Measurements from ENCODE around the gene PDS5B. TPM values are rescaled to one million over a fixed set of nuclear protein-coding genes. Genes with fewer than 3 reads are reported as not detected.
A peak's percentile ranks its signal among the peaks of the same experiment; 100 is the strongest.

The PDS5B gene
- total and polyA plus RNA-seq, 9 of the 15 experiments (the other 6 are each of a cell fraction or from before 2014, with no cell fraction given): 6.2 to 23.7 (median 13.1) TPM

DNA sequence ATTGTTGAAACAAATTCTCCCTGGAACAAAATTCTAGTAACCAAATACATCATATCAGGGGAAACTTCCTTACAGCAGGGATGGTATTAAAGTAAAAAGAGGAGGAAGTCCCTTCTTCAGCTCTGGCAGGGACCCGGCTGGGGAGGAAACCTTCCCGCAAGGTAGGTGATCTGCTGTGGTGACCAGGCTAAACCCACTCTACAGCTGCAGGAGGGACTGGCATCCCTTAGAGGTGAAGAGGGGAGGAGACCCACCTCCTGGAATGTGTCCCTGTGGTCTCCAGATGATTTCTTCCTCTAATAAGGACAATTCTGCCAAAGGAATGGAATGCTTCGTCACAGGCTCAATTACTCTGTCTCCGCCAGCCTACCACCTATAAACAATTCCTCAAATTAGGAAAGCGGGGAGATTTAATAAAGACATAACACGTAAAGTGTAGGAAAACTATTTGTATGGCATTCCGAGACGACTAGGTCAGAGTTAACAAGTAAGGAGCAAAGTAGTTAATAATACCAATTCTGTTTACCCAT, 637 bp upstream of the PDS5B start:
- WGBS (ENCODE audit: insufficient coverage, low coverage, missing lambda C conversion rate): 33% methylated on average over 6 of the region's 8 CpGs
- no peaks in the 10 kb centered on the region for H3K9me3 ChIP-seq (replicated peaks; ENCODE audit: control insufficient read depth, insufficient read depth, low read depth, low read length)
- H3K36me3 ChIP-seq (ENCODE audit: control insufficient read depth, insufficient read depth, low read length): no peaks in the 10 kb centered on the region
- intact Hi-C loops (cut with micrococcal nuclease): loop anchor here (1.0 to 5.0 kb wide), 4 partner anchors 54 to 1137 kb away; no protein-coding TSS in a partner anchor
- H3K4me1 ChIP-seq (replicated peaks in 1 of 2; ENCODE audit: control insufficient read depth in 2 of 2, insufficient read depth in 2 of 2, low read length in 2 of 2): peaks cover 2 to 9% of the 10 kb centered on the region in 2 experiments; a peak in 3 of 5 replicates
- BruUV-seq (replicated peaks): TSS peak; percentile 84
- in situ Hi-C loops (cut with MboI): loop anchor here (10.0 kb wide), 1 partner anchor 69 kb away; no protein-coding TSS in a partner anchor
- DNase-seq (ENCODE audit: extremely low read depth in 1 of 4, low spot score in 3 of 4) (no peak), FAIRE-seq (peak; percentile 44), ATAC-seq (no peak)
- no peaks in the 10 kb centered on the region for H3K27me3 ChIP-seq (ENCODE audit: control insufficient read depth in 2 of 2, insufficient read depth in 2 of 2, low read length in 2 of 2)
- H2AFZ ChIP-seq (ENCODE audit: low read depth, low read length): peak overlapping the region; percentile 97
- peak overlapping the region; percentile 53 to 72; a peak in 3 of 4 replicates for H3K9ac ChIP-seq (ENCODE audit: insufficient read depth in 1 of 2, low read depth in 2 of 2, low read length in 2 of 2)
- CTCF ChIA-PET (ENCODE audit: low intra/inter-chr PET ratio): interaction anchor here (0.6 to 2.1 kb wide), 6 partner anchors 54 to 326 kb away, joined by 3 to 15 read pairs (median 3); no protein-coding TSS in a partner anchor
- POLR2A ChIA-PET: interaction anchor here (0.6 kb wide), 2 partner anchors 10 to 228 kb away, joined by 3 read pairs; no protein-coding TSS in a partner anchor
- peaks cover 11% of the 10 kb centered on the region; the same call in 1 of the 2 replicates for H4K20me1 ChIP-seq (replicated peaks; ENCODE audit: control insufficient read depth, insufficient read depth, low read length)
- no peak for TF ChIP-seq SMARCE1 (IDR thresholded peaks at IDR 0.05)
- TF ChIP-seq, protein P1, sequence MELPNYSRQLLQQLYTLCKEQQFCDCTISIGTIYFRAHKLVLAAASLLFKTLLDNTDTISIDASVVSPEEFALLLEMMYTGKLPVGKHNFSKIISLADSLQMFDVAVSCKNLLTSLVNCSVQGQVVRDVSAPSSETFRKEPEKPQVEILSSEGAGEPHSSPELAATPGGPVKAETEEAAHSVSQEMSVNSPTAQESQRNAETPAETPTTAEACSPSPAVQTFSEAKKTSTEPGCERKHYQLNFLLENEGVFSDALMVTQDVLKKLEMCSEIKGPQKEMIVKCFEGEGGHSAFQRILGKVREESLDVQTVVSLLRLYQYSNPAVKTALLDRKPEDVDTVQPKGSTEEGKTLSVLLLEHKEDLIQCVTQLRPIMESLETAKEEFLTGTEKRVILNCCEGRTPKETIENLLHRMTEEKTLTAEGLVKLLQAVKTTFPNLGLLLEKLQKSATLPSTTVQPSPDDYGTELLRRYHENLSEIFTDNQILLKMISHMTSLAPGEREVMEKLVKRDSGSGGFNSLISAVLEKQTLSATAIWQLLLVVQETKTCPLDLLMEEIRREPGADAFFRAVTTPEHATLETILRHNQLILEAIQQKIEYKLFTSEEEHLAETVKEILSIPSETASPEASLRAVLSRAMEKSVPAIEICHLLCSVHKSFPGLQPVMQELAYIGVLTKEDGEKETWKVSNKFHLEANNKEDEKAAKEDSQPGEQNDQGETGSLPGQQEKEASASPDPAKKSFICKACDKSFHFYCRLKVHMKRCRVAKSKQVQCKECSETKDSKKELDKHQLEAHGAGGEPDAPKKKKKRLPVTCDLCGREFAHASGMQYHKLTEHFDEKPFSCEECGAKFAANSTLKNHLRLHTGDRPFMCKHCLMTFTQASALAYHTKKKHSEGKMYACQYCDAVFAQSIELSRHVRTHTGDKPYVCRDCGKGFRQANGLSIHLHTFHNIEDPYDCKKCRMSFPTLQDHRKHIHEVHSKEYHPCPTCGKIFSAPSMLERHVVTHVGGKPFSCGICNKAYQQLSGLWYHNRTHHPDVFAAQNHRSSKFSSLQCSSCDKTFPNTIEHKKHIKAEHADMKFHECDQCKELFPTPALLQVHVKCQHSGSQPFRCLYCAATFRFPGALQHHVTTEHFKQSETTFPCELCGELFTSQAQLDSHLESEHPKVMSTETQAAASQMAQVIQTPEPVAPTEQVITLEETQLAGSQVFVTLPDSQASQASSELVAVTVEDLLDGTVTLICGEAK (IDR thresholded peaks at IDR 0.05): 0 out of 2 replicates have a peak, but pooled peaks have one; percentile 33
- TF ChIP-seq, protein P1 (CRISPR knock-in tag; IDR thresholded peaks at IDR 0.05): no peak
- TF ChIP-seq, protein P2, sequence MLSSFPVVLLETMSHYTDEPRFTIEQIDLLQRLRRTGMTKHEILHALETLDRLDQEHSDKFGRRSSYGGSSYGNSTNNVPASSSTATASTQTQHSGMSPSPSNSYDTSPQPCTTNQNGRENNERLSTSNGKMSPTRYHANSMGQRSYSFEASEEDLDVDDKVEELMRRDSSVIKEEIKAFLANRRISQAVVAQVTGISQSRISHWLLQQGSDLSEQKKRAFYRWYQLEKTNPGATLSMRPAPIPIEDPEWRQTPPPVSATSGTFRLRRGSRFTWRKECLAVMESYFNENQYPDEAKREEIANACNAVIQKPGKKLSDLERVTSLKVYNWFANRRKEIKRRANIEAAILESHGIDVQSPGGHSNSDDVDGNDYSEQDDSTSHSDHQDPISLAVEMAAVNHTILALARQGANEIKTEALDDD (IDR thresholded peaks at IDR 0.05): 0 out of 2 replicates have a peak, but pooled peaks have one; percentile 59
- no peaks in the 10 kb centered on the region for H3K9me1 ChIP-seq (ENCODE audit: control insufficient read depth, insufficient read depth, low read length)
- H3K4me3 ChIP-seq: peak overlapping the region; percentile 68
- H3K79me2 ChIP-seq (ENCODE audit: control insufficient read depth, insufficient read depth, low read length): peaks cover 36% of the 10 kb centered on the region
- peak overlapping the region; percentile 64 for H3K27ac ChIP-seq (ENCODE audit: extremely low read depth, low read depth, low read length)
- H3K4me2 ChIP-seq (ENCODE audit: insufficient read depth, low read length): peak overlapping the region; percentile 82
